Activated T-cell treated with anti-CD3 and anti-CD28 coated beads for 4 hours (primary cell): ENCODE data around the gene SLC22A13.
"Not testable (repeated sequence)": the region's sequence is repeated elsewhere in the genome, so short reads cannot be mapped to it uniquely, and the experiment has no call there.

Experiments used
- DNase-seq: peaks from one replicate; pipeline ENCODE4 v3.0.0-alpha.2; 2020

The SLC22A13 gene

GRCh38 chr3:38266810-38267209, 1.2 kb downstream of the SLC22A13 start:
- DNase-seq = no peak

GRCh38 chr3:38267662-38268061, 2.0 kb downstream of the SLC22A13 start:
- no peak for DNase-seq

- DNase-seq = no peak
Observed at GRCh38 chr3:38268087-38268486, 2.5 kb downstream of the SLC22A13 start.

- no peak for DNase-seq
Observed at GRCh38 chr3:38268522-38268921, 2.9 kb downstream of the SLC22A13 start.

GRCh38 chr3:38270606-38271005, 5.0 kb downstream of the SLC22A13 start:
- DNase-seq = no peak

GRCh38 chr3:38271553-38271952, 5.9 kb downstream of the SLC22A13 start:
- DNase-seq = no peak

- no peak for DNase-seq
Observed at GRCh38 chr3:38274864-38275649, 9.4 kb downstream of the SLC22A13 start.

- no peak for DNase-seq
Observed at GRCh38 chr3:38275658-38276057, 10.0 kb downstream of the SLC22A13 start.

- no peak for DNase-seq
Observed at GRCh38 chr3:38276081-38276916, 10.7 kb downstream of the SLC22A13 start.

GRCh38 chr3:38276917-38277630, 11.5 kb downstream of the SLC22A13 start:
- DNase-seq = no peak

- no peak for DNase-seq
Observed at GRCh38 chr3:38278841-38279240, 13.2 kb downstream of the SLC22A13 start.

- DNase-seq = no peak
Observed at GRCh38 chr3:38281895-38282686, 16.5 kb downstream of the SLC22A13 start, which contains the start of gene SLC22A14. SLC22A14 (plus strand) TSS chr3:38282294; CDS start chr3:38306027, 23,733 bp downstream.

GRCh38 chr3:38283810-38284755, 18.5 kb downstream of the SLC22A13 start:
- no peak for DNase-seq

- no peak for DNase-seq
Observed at GRCh38 chr3:38284756-38285150, 19.1 kb downstream of the SLC22A13 start.

- not testable (repeated sequence) for DNase-seq
Observed at GRCh38 chr3:38289286-38290217, 23.9 kb downstream of the SLC22A13 start.

- DNase-seq = not testable (repeated sequence)
Observed at GRCh38 chr3:38297053-38297452, 31.4 kb downstream of the SLC22A13 start.

- DNase-seq = no peak
Observed at GRCh38 chr3:38297537-38297936, 31.9 kb downstream of the SLC22A13 start.

GRCh38 chr3:38297947-38298711, 32.5 kb downstream of the SLC22A13 start:
- no peak for DNase-seq

- no peak for DNase-seq
Observed at GRCh38 chr3:38306941-38307340, 41.3 kb downstream of the SLC22A13 start.
